C4-2B (cell line): ENCODE measurements around the gene SYCP1.

Source experiments
- ZFX ChIP-seq: fragments of 450-650 bp; IDR thresholded peaks from 2 replicates; pipeline ENCODE4 v1.6.1; 2017
- TF ChIP-seq, protein P1 (sequence below): fragments of 450-650 bp; conservative IDR thresholded peaks from 2 replicates; pipeline ENCODE4 v1.5.1; 2017; ENCODE audit warnings: mild to moderate bottlenecking

DNA sequence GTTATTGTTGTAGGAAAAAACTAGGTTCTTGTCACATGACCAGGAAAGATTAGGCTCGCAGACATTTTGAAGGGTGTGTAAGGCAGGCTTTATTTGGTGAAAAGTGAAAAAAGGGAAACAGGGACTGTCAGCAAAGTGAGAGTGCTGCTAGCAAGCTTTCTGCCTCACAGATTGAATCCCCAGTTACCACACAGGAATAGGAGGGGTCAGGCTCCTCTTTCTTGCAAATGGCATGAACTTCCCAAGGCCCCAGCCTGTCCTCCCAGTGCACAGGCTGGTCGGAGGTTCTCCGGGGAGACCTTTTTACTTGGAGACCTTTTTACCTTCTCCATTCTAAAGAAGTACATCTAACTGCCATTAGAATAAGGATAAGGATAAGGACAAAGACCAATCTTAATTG is 42.1 kb downstream of the SYCP1 start:
- TF ChIP-seq, protein P1, sequence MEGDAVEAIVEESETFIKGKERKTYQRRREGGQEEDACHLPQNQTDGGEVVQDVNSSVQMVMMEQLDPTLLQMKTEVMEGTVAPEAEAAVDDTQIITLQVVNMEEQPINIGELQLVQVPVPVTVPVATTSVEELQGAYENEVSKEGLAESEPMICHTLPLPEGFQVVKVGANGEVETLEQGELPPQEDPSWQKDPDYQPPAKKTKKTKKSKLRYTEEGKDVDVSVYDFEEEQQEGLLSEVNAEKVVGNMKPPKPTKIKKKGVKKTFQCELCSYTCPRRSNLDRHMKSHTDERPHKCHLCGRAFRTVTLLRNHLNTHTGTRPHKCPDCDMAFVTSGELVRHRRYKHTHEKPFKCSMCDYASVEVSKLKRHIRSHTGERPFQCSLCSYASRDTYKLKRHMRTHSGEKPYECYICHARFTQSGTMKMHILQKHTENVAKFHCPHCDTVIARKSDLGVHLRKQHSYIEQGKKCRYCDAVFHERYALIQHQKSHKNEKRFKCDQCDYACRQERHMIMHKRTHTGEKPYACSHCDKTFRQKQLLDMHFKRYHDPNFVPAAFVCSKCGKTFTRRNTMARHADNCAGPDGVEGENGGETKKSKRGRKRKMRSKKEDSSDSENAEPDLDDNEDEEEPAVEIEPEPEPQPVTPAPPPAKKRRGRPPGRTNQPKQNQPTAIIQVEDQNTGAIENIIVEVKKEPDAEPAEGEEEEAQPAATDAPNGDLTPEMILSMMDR, result no peak
- TF ChIP-seq ZFX, result no peak
